ENCODE measurements around the gene SLF2. TPM values are rescaled to one million over a fixed set of nuclear protein-coding genes. Genes with fewer than 3 reads are reported as not detected.

Gene SLF2
- total RNA-seq, 1 experiment from 2014 or later = 23.1 TPM

GRCh38 chr10:100882252-100882651 lies 30.5 kb upstream of the SLF2 start:
- Histone ChIP-seq H3K27ac (ENCODE audit: insufficient read length, low read depth, low read length) (no peak overlapping the region), H3K4me2 (ENCODE audit: insufficient read depth, insufficient read length, low read length) (no peak overlapping the region), H3K27me3 (ENCODE audit: insufficient read depth, low read length) (no peaks in the 10 kb centered on the region), H3K18ac (ENCODE audit: insufficient read length, low read depth, low read length) (no peak overlapping the region), H4K20me1 (ENCODE audit: control insufficient read depth, insufficient read depth, insufficient read length) (no peaks in the 10 kb centered on the region), H3K79me2 (ENCODE audit: insufficient read depth, low read length) (no peaks in the 10 kb centered on the region), H3K9me3 (ENCODE audit: control insufficient read depth, low read depth, low read length) (no peaks in the 10 kb centered on the region), H2BK15ac (ENCODE audit: low read depth, low read length) (no peak overlapping the region), H3K9ac (ENCODE audit: extremely low read depth, insufficient read length, low read length) (no peak overlapping the region), H4K91ac (ENCODE audit: insufficient read length, low read depth, low read length) (no peak overlapping the region), H4K5ac (ENCODE audit: insufficient read length, low read depth, low read length) (no peak overlapping the region), H4K8ac (replicated peaks; ENCODE audit: insufficient read length, low read depth, low read length) (no peak overlapping the region), H3K4ac (ENCODE audit: low read depth, low read length) (no peak overlapping the region), H2BK120ac (ENCODE audit: low read depth, low read length, poor library complexity, severe bottlenecking) (no peak overlapping the region), H2BK5ac (ENCODE audit: insufficient read length, low read length) (no peak overlapping the region), H3K23ac (ENCODE audit: insufficient read length, low read depth, low read length) (no peak overlapping the region), H2AK5ac (ENCODE audit: insufficient read length, low read length) (no peak overlapping the region), H3K23me2 (ENCODE audit: insufficient read length, low read depth, low read length, poor library complexity, severe bottlenecking) (no peaks in the 10 kb centered on the region), H3K4me1 (ENCODE audit: insufficient read depth, low read length) (no peaks in the 10 kb centered on the region), H3T11ph (ENCODE audit: low read length) (no peak overlapping the region), H3K14ac (ENCODE audit: insufficient read depth, low read length) (no peak overlapping the region), H3K56ac (ENCODE audit: insufficient read length, low read depth, low read length) (no peak overlapping the region), H2AFZ (ENCODE audit: low read length) (no peak overlapping the region), H2BK20ac (ENCODE audit: low read depth, low read length, poor library complexity, severe bottlenecking) (no peak overlapping the region), H2BK12ac (ENCODE audit: insufficient read length, low read depth, low read length) (no peak overlapping the region), H3K79me1 (ENCODE audit: insufficient read depth, low read depth, low read length, poor library complexity, severe bottlenecking) (no peaks in the 10 kb centered on the region)
- H3K27me3 Mint-ChIP-seq (ENCODE audit: low read depth) = peaks cover 52% of the 10 kb centered on the region
- no peak for TF ChIP-seq CTCF (conservative IDR thresholded peaks at IDR 0.05)
- H3K4me1 Mint-ChIP-seq = peaks cover 5 to 18% of the 10 kb centered on the region in 2 experiments
- H3K36me3 Mint-ChIP-seq (ENCODE audit: insufficient read depth in 1 of 3, low read depth in 3 of 3) = no peaks in the 10 kb centered on the region
- DNase-seq = no peak
- H3K4me3 Mint-ChIP-seq = no peak overlapping the region
- WGBS (ENCODE audit: extremely low coverage, insufficient read length, low lambda C conversion rate) = no CpG with 5 or more reads among the region's 8 CpGs
- H3K9me3 Mint-ChIP-seq = no peaks in the 10 kb centered on the region; a peak in 1 of 5 replicates
- H3K27ac Mint-ChIP-seq = no peak overlapping the region

Measured in H9 (cell line).